ENCODE results near the gene CSNK1E.
"Not testable (repeated sequence)": the region's sequence is repeated elsewhere in the genome, so short reads cannot be mapped to it uniquely, and the experiment has no call there.

DNA sequence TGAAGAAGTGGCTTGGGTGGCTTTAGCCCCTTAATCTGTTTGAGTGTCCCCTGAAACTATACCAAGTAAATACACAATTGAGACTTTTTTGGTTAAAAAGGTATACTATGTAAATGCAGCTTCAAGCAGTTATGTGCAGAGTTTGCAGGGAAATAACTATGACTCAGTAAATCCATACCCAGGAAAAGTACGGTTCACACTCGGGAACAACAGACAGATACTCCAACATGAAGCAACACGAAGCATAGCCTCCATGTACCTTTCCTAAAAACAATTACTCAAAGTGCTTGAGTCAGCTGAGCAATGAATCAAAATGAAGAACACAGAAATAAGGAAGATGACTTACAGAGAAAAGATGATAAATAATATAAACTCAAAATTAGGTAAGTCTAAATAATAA is 47.9 kb upstream of the CSNK1E start:
- not testable (repeated sequence) for TF ChIP-seq EZH2phosphoT487 (IDR thresholded peaks at IDR 0.05; ENCODE audit: insufficient read depth, low read depth); EZH2 (IDR thresholded peaks at IDR 0.05; ENCODE audit: insufficient read depth, poor library complexity, severe bottlenecking)

Data from GM23248 (cell line).